Cardiac septum (tissue), 1 donor: ENCODE measurements around the gene KRTAP5-11. TPM values are rescaled to one million over a fixed set of nuclear protein-coding genes. Genes with fewer than 3 reads are reported as not detected.
"Not testable (repeated sequence)": the region's sequence is repeated elsewhere in the genome, so short reads cannot be mapped to it uniquely, and the experiment has no call there.

Experiments used
- DNase-seq: peaks from one replicate; pipeline ENCODE4 v3.0.0-alpha.2; 2020; ENCODE audit warnings: low spot score
- intact Hi-C: fragments of 100-400 bp; cut with DNase I; formaldehyde crosslinking; loops from one replicate; pipeline ENCODE4 v1.14.0; 2022
- total RNA-seq: library from RNA; stranded (reverse); fragmentation: NEBNext Ultra II Directional; extraction: Animal tissue kit (Norgen Biotek cat#: 25700); gene quantifications from one replicate; pipeline ENCODE4 v1.2.1, GENCODE V29; 2021
- donor health status: DM: no; HTN: no; CAD: no.

KRTAP5-11 gene
- total RNA-seq, 1 donor from 2014 or later: not detected

DNA sequence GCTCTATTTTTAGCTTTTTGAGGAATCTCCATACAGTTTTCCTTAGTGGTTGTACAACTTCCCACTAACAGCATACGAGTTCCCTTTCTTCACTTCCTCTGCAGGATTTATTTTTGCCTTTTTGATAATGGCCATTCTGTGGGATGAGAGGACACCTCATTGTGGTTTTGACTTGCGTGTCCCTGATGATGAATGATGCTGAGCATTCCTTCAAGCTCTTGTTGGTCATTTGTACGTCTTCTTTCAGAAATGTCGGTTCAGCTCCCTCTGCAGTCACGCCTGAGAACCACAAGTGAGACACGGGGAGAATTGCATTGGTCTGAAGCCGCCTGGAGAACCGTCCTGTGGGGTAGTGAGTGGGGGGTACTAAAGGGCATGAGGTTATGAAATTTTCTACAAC lies 19.3 kb downstream of the KRTAP5-11 start:
- no peak for DNase-seq
- intact Hi-C loops: no loop called here

DNA sequence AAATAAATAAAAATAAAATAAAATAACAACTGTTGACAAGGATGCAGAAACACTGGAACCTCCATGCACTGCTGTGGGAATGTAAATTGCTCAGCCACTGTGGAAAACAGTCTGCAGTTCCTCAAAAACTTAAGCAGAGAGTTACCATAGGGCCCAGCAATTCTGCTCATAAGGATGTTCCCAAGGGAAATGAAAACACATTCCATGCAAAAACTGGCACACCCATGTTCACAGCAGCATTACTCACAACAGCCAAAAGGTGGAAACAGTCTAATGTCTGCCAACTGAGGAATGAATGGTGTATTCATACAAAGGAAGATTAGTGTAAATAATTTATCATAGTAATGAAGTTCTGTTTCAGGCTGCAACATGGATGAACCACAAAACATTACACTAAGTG lies 20.6 kb downstream of the KRTAP5-11 start:
- intact Hi-C loops: no loop called here
- no peak for DNase-seq

- DNase-seq: no peak
- intact Hi-C loops: no loop called here
Observed at GRCh38 chr11:71558996-71559395, 23.7 kb downstream of the KRTAP5-11 start.

DNA sequence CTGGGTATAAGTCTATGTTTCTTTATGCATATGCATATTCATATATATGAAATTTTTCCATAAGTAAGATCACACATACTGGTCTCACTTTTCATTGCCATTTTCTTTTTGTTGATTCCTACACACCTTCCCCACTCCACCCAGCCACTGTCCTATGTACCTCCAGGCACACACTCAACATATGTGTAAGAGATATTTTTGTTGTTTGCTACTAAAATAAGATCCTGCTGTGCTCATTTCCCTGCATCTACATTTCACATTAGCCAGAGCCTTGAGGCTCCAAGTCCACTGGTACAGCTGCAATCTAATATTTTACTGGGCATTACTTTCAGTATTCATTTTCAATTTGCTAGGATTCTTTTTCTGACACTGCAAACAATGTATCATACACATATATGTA lies 25.4 kb downstream of the KRTAP5-11 start:
- DNase-seq: no peak
- intact Hi-C loops: no loop called here

GRCh38 chr11:71556018-71556417 lies 26.7 kb downstream of the KRTAP5-11 start:
- intact Hi-C loops: no loop called here
- DNase-seq: no peak

GRCh38 chr11:71555508-71555907 lies 27.2 kb downstream of the KRTAP5-11 start:
- DNase-seq: no peak
- intact Hi-C loops: no loop called here

DNA sequence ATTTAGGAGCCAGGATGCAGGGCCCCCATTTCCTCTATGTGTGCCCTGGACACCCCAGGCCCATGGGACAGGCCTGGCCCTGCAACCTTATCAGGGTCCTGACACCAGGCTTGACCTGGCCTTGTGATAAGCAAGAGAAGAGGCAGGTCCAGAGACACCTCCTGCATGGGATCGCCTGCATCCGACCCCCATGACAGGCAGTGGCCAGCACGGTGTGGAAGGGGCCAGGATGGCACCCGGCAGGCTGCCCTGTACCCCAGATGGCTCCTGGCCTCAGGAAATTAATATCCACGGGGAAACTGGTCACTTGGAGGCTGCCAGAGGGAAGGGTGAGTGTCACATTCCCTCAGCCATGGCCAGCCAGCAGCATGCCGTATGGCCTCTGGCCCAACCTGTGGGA lies 27.7 kb downstream of the KRTAP5-11 start:
- intact Hi-C loops: no loop called here
- no peak for DNase-seq

GRCh38 chr11:71551711-71552110 lies 31.0 kb downstream of the KRTAP5-11 start:
- intact Hi-C loops: no loop called here
- DNase-seq: no peak

DNA sequence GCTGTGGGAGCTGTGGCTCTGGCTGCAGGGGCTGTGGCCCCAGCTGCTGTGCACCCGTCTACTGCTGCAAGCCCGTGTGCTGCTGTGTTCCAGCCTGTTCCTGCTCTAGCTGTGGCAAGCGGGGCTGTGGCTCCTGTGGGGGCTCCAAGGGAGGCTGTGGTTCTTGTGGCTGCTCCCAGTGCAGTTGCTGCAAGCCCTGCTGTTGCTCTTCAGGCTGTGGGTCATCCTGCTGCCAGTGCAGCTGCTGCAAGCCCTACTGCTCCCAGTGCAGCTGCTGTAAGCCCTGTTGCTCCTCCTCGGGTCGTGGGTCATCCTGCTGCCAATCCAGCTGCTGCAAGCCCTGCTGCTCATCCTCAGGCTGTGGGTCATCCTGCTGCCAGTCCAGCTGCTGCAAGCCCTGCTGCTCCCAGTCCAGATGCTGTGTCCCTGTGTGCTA lies 33.9 kb downstream of the KRTAP5-11 start:
- intact Hi-C loops: no loop called here
- DNase-seq: no peak

DNA sequence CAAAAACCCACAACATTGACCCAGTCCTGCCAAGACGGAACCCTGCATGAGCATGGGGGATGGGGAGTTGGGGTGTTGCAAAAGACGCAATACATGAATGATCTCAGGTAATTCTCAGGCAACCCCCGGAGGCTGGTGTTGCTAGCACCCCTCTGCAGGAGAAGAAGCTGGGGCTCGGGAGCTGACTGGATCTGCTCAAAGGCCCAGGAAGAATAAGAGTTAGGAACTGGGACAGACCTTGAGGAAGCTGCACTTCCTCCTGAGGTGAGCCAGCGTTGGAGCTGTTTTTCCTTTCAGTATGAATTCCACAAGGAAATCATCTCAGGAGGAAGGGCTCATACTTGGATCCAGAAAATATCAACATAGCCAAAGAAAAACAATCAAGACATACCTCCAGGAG lies 34.6 kb downstream of the KRTAP5-11 start, which contains the start of gene KRTAP5-9:
Gene KRTAP5-9, plus strand, starts transcription at position 301 of the 400 bp plus-strand sequence. CDS start 238 bp downstream, outside the sequence.
- DNase-seq: no peak
- intact Hi-C loops: no loop called here

GRCh38 chr11:71545405-71545966 lies 37.2 kb downstream of the KRTAP5-11 start:
- no peak for DNase-seq
- intact Hi-C loops: no loop called here

GRCh38 chr11:71544525-71545214 lies 38.0 kb downstream of the KRTAP5-11 start:
- intact Hi-C loops: no loop called here
- DNase-seq: no peak

GRCh38 chr11:71543866-71544265 lies 38.8 kb downstream of the KRTAP5-11 start:
- intact Hi-C loops: no loop called here

DNA sequence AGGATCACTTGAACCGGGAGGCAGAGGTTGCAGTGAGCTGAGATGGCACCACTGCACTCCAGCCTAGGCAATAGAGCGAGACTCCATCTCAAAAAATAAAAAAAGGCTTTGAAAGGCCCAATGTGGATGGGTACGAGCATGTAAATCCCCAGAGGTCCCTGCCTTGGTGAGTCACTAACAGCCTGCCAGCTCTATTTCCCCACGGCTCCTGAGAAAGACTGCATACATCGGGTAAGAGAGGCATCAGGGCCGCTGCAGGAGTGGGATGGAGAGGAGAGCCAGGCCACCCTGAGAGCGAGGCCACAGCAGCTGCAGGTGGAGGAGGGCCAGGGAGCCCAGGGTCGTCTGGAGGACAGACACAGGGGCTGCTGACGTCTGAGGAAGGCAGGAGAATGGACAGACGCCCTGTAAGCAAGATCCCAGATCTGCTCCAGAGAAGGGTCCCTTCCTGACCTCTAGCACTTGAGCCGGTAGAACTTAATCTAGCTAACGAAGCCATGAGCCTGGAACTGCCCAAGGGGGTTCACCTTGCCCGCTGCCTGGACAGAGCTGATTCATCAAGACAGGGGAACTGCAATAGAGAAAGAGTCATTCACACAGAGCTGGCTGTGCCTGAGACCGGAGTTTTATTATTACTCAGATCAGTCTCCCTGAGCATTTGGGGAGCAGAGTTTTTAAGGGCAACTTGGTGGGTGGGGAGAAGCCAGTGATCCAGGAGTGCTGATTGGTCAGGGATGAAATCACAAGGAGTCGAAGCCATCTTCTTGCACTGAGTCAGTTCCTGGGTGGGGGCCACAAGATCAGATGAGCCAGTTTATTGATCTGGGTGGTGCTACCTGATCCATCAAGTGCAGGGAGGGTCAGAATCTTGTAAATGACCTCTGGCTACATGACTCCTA lies 39.5 kb downstream of the KRTAP5-11 start:
- intact Hi-C loops: no loop called here
- no peak for DNase-seq

More at GRCh38 chr11:71543866-71544265, 38.8 kb downstream of the KRTAP5-11 start:
- no peak for DNase-seq

GRCh38 chr11:71542382-71542781 lies 40.3 kb downstream of the KRTAP5-11 start:
- DNase-seq: no peak
- intact Hi-C loops: no loop called here

DNA sequence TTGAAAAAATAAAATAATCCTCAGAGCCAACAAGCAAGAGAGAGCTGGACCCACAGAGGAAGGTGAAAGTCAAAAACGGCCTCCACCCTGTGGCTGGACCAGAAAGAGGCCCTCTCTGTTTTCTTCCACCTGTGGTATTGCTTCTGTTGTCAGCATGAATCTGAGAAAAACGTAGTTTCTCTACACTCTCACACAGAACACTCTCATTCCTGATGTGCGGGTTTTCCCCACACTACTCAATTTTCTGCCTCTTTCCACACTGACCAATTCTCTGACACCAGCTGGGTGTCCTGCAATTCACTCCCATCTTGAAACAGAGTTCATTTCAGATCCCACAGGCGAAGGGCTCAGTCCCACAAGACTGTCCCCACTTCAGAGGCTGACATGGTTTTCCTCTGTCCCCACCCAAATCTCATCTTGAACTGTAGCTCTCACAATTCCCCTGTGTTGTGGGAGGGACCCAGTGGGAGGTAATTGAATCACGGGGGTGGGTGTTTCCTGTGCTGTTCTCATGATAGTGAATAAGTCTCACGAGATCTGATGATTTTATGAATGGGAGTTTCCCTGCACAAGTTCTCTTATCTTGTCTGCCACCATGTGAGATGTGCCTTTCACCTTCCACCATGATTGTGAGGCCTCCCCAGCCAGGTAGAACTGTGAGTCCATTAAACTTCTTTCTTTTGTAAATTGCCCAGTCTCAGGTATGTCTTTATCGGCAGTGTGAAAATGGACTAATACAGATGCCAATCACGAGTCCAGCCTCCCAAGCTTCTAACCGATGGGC lies 42.0 kb downstream of the KRTAP5-11 start:
- intact Hi-C loops, DNase-seq: not testable (repeated sequence)

GRCh38 chr11:71539971-71540370 lies 42.7 kb downstream of the KRTAP5-11 start:
- DNase-seq, intact Hi-C loops: not testable (repeated sequence)

DNA sequence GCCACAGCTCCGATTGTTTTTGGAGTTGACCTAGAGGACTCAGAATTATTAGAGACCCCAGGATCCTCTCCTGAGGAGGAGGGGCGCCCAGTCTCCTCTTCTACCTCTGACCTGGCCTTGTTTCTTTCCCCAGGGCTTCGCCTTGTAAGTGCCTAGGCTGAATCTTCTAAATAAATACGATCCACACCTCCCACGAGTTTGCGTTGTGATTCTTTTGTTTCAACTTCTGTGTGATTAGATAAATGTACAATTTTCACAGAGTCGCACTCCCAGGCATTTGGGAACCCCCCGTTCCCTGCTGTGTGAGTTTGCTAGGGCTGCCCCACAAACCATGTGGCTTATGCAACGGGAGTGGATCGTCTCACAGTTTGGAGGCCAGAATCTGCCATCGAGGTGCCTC lies 43.7 kb downstream of the KRTAP5-11 start:
- no peak for DNase-seq
- intact Hi-C loops: no loop called here

GRCh38 chr11:71538666-71538990 lies 44.0 kb downstream of the KRTAP5-11 start:
- intact Hi-C loops: no loop called here
- no peak for DNase-seq
